NT2/D1 (cell line): ENCODE results near the gene NPY4R.
"Not testable (repeated sequence)": the region's sequence is repeated elsewhere in the genome, so short reads cannot be mapped to it uniquely, and the experiment has no call there.

Source experiments
- DNase-seq: peaks from one replicate; pipeline ENCODE4 v3.0.0-alpha.2; 2011; ENCODE audit warnings: low read depth, low spot score
- H3K27me3 ChIP-seq: 2 replicates; pipeline ENCODE4 v1.6.0; 2011; ENCODE audit warnings: mild to moderate bottlenecking; ENCODE audit not compliant: insufficient read length, insufficient read depth
- H3K36me3 ChIP-seq: 2 replicates; pipeline ENCODE4 v1.6.1; 2011; ENCODE audit warnings: mild to moderate bottlenecking, low read length, mixed read lengths; ENCODE audit not compliant: insufficient read depth, insufficient read length
- H3K4me1 ChIP-seq: 2 replicates; pipeline ENCODE4 v1.5.1; 2011; ENCODE audit not compliant: insufficient read depth, insufficient read length
- H3K4me3 ChIP-seq: 2 replicates; pipeline ENCODE4 v1.5.1; 2011; ENCODE audit warnings: low read depth; ENCODE audit not compliant: insufficient read length
- H3K9ac ChIP-seq: 2 replicates; pipeline ENCODE4 v1.6.0; 2011; ENCODE audit warnings: low read depth; ENCODE audit not compliant: insufficient read length
- H3K9me3 ChIP-seq: 2 replicates; pipeline ENCODE4 v1.5.1; 2011; ENCODE audit warnings: mild to moderate bottlenecking, low read length; ENCODE audit not compliant: insufficient read depth

NPY4R gene

DNA sequence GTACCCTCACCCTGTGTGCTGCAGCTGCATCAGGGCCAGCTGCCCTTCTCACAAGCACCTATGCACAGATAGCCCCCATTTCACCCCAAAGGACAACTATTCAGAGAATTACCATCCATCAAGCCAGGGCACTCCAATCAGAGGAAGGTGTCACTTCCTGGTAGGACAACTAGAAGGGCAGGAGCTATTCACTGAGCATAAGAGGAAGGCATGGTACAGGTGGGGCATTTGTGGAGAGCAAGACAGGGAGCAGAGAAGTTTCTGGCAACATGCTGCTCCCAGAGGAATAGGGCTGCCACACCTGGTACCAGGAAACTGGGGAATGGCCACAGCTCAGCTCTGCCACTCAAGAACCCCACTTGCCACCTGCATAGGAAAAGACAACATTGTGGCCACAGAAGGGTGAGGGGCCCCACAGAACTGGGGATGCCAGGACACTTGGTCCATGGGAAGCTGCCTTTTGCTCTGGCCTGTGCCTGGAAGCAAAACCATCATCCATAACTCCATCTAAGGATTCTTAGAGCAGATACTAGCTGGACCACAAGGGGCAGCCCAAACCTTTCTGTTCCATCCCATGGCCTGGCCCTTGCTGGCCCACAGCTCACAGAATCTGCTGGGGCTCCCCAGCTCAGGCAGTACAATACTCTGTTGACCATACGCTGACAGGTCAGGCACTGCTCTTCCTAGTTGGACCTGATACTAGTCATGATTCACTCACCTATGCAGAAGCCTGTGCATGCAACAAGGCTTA is 25.8 kb upstream of the NPY4R start:
- not testable (repeated sequence) for DNase-seq, H3K9ac ChIP-seq, H3K4me1 ChIP-seq, H3K36me3 ChIP-seq, H3K4me3 ChIP-seq, H3K9me3 ChIP-seq, H3K27me3 ChIP-seq

DNA sequence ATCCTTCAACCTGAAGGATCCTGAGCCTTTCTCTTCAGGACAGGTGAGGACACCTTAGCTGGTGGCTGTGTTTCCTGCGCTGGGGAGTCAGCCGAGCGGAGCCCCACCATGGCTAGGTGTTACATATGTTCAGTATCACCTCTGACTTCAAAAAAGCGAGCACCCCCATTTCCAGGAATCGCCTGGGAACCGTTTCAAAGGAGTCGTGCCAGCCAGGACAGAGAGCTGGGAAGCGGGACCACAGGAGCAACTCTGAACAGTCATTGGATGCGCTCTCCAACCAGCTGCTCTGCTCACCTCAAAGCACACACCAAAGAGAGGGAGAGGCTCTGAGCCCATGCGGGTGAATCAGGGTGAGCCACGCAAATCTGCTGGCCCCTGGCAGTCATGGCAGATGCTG is 24.5 kb upstream of the NPY4R start:
- not testable (repeated sequence) for DNase-seq, H3K4me1 ChIP-seq, H3K4me3 ChIP-seq

DNA sequence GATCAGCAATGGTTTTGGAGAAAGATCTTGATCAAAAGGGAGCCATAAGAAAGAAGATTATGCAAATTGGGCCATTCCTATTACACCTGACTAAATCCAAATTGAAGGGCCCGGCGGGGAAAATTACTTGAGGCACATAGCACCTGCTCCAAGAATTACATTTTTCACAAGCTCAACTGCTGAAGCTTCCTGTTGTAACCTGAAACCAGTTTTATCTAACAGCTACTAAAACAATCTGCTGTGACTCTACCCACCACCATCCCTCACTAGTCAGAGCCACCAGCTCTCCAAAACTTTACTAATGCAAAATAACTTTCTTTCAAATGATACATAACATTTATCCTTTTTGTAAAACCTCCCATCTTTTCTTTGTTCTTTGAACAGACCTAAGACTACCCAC is 20.7 kb upstream of the NPY4R start:
- H3K4me3 ChIP-seq, H3K27me3 ChIP-seq, H3K9me3 ChIP-seq, H3K9ac ChIP-seq, H3K4me1 ChIP-seq, DNase-seq, H3K36me3 ChIP-seq: not testable (repeated sequence)

More for the DNA sequence above, 24.5 kb upstream of the NPY4R start:
- H3K27me3 ChIP-seq, H3K9me3 ChIP-seq, H3K36me3 ChIP-seq, H3K9ac ChIP-seq: not testable (repeated sequence)

DNA sequence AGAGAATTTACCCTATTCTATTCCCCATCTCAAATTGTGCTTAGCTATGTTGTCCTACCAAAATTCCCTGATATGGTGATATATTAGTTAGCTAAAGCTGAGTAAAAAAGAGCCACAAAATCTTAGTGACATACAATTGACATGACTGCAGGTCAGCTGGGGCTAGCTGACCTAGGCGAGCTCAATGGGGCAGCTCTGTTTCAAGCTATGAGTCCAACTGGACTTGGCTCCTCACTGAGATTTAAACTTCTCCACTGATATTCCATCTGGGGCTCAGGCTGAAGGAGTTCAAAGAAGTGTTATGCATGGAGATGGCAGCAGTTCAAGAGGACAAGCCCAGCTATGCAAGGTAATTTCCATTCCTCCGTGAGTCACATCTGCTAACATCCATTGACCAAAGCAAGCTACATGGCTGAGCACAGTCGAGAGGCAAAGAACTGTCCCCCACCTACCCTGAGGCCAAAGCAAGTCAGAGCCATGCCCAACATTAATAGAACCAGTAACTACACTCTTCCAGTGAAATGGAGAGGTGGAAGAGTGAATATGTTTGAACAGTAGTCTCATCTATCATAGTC is 9.1 kb upstream of the NPY4R start:
- not testable (repeated sequence) for DNase-seq, H3K36me3 ChIP-seq, H3K4me1 ChIP-seq, H3K9me3 ChIP-seq, H3K4me3 ChIP-seq, H3K27me3 ChIP-seq, H3K9ac ChIP-seq

DNA sequence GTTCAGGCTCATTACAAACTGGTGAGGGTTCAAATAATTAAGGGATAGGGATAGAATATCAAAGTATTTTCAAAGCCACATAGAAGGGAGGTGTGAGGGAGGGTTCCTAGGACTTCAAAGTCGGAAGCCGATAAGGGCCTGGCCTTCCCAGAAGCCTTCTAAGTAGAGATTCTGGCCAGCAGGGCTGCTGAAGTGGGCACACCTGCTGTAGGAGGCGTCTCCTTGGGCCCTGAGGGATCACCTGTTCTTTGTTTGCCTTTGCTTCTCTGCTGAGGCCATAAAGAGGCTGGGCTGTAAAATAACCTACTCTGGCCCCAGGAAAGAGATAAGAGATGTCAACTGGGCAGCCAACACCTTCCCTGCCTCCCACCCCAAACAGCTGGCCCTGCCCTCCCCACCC is 8.0 kb upstream of the NPY4R start:
- not testable (repeated sequence) for H3K9me3 ChIP-seq, H3K27me3 ChIP-seq, H3K4me3 ChIP-seq, H3K9ac ChIP-seq, H3K4me1 ChIP-seq, H3K36me3 ChIP-seq, DNase-seq

DNA sequence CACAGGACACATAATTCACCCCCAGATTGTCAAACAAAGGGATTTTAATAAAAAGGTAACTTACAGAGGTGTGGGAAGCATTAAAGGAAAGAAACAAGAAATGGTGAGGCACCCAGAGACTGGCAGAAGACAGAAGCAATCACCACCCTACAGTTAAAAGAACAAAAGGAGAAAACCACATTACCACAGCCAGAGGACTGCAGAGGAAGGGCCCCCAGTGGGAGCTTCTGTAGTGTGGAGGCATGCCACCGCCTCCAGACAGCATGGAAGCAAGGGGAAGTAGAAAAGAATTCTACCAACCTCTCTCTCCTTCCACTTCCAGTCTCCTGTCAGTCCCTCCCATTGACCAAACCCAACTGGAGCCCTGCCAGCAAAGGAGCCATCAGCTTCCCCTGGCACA is 4.4 kb upstream of the NPY4R start:
- not testable (repeated sequence) for H3K9me3 ChIP-seq, H3K4me3 ChIP-seq, H3K27me3 ChIP-seq, H3K9ac ChIP-seq, H3K4me1 ChIP-seq, H3K36me3 ChIP-seq, DNase-seq

DNA sequence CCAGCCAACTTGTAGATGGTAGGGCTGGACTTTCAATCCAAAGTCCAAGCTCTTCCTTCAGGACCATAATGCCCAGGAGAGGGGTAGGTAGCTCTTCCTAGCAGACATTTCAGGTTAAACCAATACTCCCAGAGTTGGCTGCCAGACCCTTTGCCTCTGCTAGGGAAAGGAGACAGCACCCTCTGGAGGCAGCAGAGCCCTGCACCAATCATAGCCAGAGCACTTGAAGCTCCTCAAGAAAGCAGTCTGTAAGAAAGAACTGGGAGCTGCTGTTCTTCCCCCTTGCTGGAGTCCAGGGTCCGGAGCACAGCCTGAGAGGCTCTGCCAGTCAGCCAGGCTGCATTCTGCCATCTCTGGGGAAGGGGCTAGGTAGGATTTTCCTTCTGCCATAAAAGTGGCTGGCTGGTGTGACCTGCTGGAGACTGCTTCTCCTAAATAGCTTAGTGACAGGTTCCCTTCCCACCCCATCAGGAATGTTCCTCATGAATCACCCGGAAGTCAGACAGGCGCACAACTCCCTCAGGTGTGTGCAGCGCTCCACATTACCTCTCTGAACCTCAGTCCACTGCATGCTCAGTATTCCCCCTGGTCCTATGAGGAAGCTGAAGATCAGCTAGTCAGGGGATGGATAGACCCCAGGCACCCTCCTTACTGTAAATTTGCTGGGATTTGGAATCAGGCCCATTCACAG is 2.5 kb upstream of the NPY4R start:
- not testable (repeated sequence) for DNase-seq, H3K4me3 ChIP-seq, H3K9ac ChIP-seq, H3K9me3 ChIP-seq, H3K27me3 ChIP-seq, H3K4me1 ChIP-seq, H3K36me3 ChIP-seq

DNA sequence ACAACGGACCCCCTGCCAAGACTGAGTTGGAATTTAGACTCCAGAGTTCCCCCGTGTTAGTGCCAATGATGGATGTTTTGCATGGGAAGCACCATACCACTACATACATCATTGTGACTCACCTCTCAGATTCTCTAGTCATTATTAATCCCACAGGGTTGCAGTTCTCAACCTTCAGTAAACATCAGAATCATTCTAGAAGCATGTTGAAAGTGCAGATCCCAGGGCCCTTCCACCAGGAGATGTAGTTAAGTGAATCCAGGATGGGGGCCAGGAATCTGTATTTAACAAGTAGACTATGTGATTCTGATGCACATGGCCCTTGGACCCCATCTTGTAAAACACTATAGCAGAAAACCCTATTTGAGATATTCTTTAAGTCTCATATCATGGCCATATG is 2.1 kb downstream of the NPY4R start:
- H3K4me1 ChIP-seq, H3K27me3 ChIP-seq, H3K9me3 ChIP-seq, H3K4me3 ChIP-seq, DNase-seq, H3K36me3 ChIP-seq, H3K9ac ChIP-seq: not testable (repeated sequence)

DNA sequence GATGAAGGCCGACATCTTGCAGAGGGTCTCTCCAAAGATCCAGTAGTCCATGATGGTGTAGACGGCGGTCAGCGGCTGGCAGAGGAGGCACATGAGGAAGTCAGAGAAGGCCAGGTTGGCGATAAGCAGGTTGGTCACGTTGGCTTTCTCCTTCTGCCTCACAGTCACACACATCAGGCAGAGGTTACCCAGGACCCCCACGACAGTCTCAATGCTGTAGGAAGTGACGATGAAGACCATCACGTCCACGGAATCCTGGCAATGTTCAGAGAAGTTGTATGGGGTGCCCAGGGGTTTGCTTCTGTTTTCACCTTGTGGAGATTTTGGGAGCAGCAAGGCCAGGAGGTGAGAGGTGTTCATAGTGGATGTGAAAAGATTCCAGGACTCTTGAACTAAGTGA is 3.5 kb downstream of the NPY4R start:
- not testable (repeated sequence) for H3K4me3 ChIP-seq, H3K9ac ChIP-seq, H3K36me3 ChIP-seq, H3K27me3 ChIP-seq, DNase-seq, H3K4me1 ChIP-seq, H3K9me3 ChIP-seq

DNA sequence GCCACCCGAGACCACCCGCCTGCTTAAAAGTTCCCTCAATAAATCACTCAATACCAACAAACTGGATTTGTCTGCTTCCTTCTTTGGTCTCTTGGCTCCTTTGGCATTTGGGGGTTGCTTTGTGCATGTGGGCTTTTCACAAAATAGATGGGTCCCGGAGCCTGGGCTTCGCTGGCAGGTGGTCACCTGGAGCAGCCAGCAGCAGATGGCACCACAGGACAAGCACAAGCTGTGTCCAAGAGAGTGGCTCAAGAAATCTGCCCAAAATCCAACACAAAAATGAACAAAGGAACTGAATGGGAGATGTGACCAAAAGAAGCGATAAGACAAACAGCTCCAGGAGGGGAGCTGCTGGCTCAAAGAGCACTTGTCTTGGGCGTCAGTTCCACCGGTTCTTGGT is 6.2 kb downstream of the NPY4R start:
- not testable (repeated sequence) for DNase-seq, H3K9ac ChIP-seq, H3K4me1 ChIP-seq, H3K9me3 ChIP-seq, H3K4me3 ChIP-seq, H3K27me3 ChIP-seq, H3K36me3 ChIP-seq

DNA sequence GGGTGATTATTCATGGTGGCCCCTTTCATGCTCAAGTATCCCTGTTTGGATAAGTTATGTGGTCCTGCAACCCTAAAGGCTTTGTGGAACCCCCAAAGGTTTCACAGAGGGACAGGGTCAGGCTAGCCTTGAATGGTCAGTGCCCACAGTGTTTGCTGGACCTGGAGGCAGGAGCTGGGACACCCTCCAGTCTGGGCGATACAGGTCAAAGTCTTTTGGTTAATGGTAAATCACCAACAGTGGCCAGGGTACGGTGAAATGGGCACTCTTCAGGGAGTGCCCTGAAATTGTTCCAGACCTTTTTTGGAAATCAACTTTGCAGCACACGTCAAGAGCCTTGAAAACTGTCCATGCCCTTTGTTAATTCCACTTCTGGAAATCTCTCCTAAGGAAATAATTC is 8.7 kb downstream of the NPY4R start:
- H3K9ac ChIP-seq, H3K4me1 ChIP-seq, H3K27me3 ChIP-seq, H3K36me3 ChIP-seq, DNase-seq, H3K4me3 ChIP-seq, H3K9me3 ChIP-seq: not testable (repeated sequence)

DNA sequence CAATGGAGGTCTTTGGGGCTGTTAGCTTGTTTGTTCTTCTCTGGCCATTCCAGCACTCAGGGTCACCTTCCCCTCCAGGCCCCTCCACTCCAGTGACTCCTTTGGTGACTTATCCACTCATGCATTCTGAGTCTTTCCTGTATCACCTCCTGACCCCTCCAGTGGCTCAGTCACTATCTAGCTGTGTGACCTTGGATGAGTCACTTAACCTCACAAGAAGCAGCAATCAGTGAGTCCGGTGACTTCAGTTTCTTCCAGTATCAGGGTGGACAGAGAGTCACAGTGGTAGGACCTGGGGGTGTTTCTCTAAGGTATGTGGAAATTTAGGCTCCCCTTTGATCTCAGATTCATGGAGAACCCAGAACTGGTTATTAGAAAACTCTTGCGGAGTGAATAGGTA is 9.8 kb downstream of the NPY4R start:
- H3K4me1 ChIP-seq, H3K27me3 ChIP-seq, H3K9me3 ChIP-seq, H3K4me3 ChIP-seq, DNase-seq, H3K9ac ChIP-seq, H3K36me3 ChIP-seq: not testable (repeated sequence)
